ENCODE results near the gene CAPN15. TPM values are rescaled to one million over a fixed set of nuclear protein-coding genes. Genes with fewer than 3 reads are reported as not detected.
"Not testable (repeated sequence)": the region's sequence is repeated elsewhere in the genome, so short reads cannot be mapped to it uniquely, and the experiment has no call there.

Gene CAPN15
- total RNA-seq, 1 donor from 2014 or later, result 38.7 TPM

DNA sequence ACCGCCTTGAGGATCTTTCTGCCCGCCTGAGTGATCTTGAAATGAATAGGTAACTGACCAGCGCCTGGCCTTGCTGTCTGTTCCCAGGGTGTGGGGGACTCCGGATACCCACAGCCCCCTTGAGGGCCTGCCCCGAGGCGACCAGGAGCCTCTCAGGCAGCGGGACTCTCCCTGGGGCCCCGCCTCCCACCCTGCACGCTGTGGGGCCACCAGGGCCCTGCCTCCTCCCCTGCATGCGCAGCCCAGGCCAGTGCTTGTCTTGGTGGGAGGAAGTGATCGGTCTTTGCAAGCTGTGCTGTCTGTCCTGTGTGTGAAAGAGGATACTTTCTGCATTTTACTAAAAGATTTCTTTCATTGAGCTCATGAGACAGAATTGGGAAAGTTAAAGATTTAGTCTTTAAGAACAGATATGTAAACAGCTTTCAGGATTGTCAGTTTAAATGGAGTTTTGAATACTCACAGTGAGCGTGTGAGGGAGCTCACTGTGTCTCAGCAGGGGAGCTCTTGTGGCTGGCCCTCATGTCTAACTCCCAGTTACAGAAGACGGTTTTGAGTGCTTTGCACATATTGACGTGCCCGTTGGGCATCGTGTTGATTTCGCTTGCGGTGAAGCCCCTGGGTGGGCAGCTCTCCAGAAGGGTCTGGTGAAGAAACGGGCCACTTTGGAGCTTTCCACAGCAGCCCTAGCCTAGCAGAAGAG lies 36.1 kb upstream of the CAPN15 start:
- Histone ChIP-seq H3K79me2 (ENCODE audit: insufficient read depth, low read length) (no peaks in the 10 kb centered on the region), H3K9me3 (ENCODE audit: insufficient read depth, low read depth, low read length) (no peaks in the 10 kb centered on the region), H3K4me2 (ENCODE audit: low read length) (no peak overlapping the region), H2AFZ (ENCODE audit: low read depth, low read length) (no peak overlapping the region), H3K9ac (ENCODE audit: low read length) (no peak overlapping the region), H3K27me3 (ENCODE audit: insufficient read depth, low read length) (no peaks in the 10 kb centered on the region), H3K36me3 (ENCODE audit: insufficient read depth, low read length) (peaks cover 5% of the 10 kb centered on the region), H3K27ac (ENCODE audit: low read depth, low read length) (no peak overlapping the region), H4K20me1 (ENCODE audit: insufficient read depth, low read length) (peaks cover 18% of the 10 kb centered on the region), H3K4me3 (ENCODE audit: insufficient read depth, low read depth, low read length) (no peak overlapping the region), H3K4me1 (ENCODE audit: insufficient read depth, low read length) (peaks cover 4% of the 10 kb centered on the region)
- H3K4me3 Mint-ChIP-seq (ENCODE audit: unreplicated experiment), result no peak overlapping the region
- FAIRE-seq, result no peak
- no peak for DNase-seq (ENCODE audit: low read depth)
- no peak overlapping the region for H3K27ac Mint-ChIP-seq (ENCODE audit: unreplicated experiment)
- TF ChIP-seq EZH2 (IDR thresholded peaks at IDR 0.05; ENCODE audit: insufficient read depth, low read length), result no peak
- TF ChIP-seq, protein P1, sequence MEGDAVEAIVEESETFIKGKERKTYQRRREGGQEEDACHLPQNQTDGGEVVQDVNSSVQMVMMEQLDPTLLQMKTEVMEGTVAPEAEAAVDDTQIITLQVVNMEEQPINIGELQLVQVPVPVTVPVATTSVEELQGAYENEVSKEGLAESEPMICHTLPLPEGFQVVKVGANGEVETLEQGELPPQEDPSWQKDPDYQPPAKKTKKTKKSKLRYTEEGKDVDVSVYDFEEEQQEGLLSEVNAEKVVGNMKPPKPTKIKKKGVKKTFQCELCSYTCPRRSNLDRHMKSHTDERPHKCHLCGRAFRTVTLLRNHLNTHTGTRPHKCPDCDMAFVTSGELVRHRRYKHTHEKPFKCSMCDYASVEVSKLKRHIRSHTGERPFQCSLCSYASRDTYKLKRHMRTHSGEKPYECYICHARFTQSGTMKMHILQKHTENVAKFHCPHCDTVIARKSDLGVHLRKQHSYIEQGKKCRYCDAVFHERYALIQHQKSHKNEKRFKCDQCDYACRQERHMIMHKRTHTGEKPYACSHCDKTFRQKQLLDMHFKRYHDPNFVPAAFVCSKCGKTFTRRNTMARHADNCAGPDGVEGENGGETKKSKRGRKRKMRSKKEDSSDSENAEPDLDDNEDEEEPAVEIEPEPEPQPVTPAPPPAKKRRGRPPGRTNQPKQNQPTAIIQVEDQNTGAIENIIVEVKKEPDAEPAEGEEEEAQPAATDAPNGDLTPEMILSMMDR (IDR thresholded peaks at IDR 0.05; ENCODE audit: insufficient read depth, low read depth, low read length), result no peak
- H3K27me3 Mint-ChIP-seq (ENCODE audit: low read depth, unreplicated experiment), result no peaks in the 10 kb centered on the region
- peaks cover 3% of the 10 kb centered on the region for H3K4me1 Mint-ChIP-seq (ENCODE audit: low read depth, unreplicated experiment)
- H3K36me3 Mint-ChIP-seq (ENCODE audit: low read depth, unreplicated experiment), result peaks cover 6% of the 10 kb centered on the region
- no peaks in the 10 kb centered on the region for H3K9me3 Mint-ChIP-seq (ENCODE audit: unreplicated experiment)

DNA sequence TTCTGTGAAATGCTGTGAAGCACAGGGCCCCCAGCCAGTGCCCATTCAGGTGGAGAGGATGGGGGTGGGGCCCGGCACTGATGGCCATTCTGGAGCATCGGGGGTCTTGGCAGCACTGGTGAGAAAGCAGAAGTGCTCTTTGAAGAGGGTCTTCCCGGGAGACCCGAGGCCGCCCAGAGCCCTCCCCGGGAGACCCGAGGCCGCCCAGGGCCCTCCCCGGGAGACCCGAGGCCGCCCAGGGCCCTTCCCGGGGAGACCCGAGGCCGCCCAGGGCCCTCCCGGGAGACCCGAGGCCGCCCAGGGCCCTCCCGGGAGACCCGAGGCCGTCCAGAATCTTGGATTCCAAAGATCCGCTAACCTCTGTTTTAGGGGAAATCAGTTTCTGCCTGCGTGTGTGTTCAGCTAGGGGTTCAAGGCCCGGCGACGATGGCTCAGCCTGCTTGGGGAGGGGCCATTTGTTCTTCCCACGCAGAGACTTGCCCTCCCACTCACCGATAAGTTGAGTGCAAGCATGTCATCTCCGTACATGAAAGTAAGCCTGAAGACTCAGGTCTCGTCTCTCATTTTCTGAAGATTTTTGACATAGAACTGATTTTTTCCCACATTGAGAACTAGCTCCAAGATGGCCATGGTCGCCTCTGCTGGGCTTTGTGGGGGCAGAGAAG lies 35.2 kb upstream of the CAPN15 start:
- H2AFZ ChIP-seq (ENCODE audit: low read depth, low read length), result no peak overlapping the region
- no peak for DNase-seq (ENCODE audit: low read depth)
- peaks cover 5% of the 10 kb centered on the region for H3K36me3 ChIP-seq (ENCODE audit: insufficient read depth, low read length)
- no peak overlapping the region for H3K27ac Mint-ChIP-seq (ENCODE audit: unreplicated experiment)
- peaks cover 4% of the 10 kb centered on the region for H3K4me1 ChIP-seq (ENCODE audit: insufficient read depth, low read length)
- peaks cover 3% of the 10 kb centered on the region for H3K4me1 Mint-ChIP-seq (ENCODE audit: low read depth, unreplicated experiment)
- peaks cover 15% of the 10 kb centered on the region for H4K20me1 ChIP-seq (ENCODE audit: insufficient read depth, low read length)
- H3K36me3 Mint-ChIP-seq (ENCODE audit: low read depth, unreplicated experiment), result peaks cover 7% of the 10 kb centered on the region
- H3K9me3 Mint-ChIP-seq (ENCODE audit: unreplicated experiment), result no peaks in the 10 kb centered on the region
- no peaks in the 10 kb centered on the region for H3K79me2 ChIP-seq (ENCODE audit: insufficient read depth, low read length)
- no peaks in the 10 kb centered on the region for H3K9me3 ChIP-seq (ENCODE audit: insufficient read depth, low read depth, low read length)
- no peak overlapping the region for H3K4me2 ChIP-seq (ENCODE audit: low read length)
- TF ChIP-seq, protein P1 (IDR thresholded peaks at IDR 0.05; ENCODE audit: insufficient read depth, low read depth, low read length), result no peak
- no peak for TF ChIP-seq EZH2 (IDR thresholded peaks at IDR 0.05; ENCODE audit: insufficient read depth, low read length)
- H3K27me3 ChIP-seq (ENCODE audit: insufficient read depth, low read length), result no peaks in the 10 kb centered on the region
- no peak overlapping the region for H3K27ac ChIP-seq (ENCODE audit: low read depth, low read length)
- H3K27me3 Mint-ChIP-seq (ENCODE audit: low read depth, unreplicated experiment), result no peaks in the 10 kb centered on the region
- H3K4me3 Mint-ChIP-seq (ENCODE audit: unreplicated experiment), result no peak overlapping the region
- FAIRE-seq, result no peak
- no peak overlapping the region for H3K9ac ChIP-seq (ENCODE audit: low read length)
- H3K4me3 ChIP-seq (ENCODE audit: insufficient read depth, low read depth, low read length), result no peak overlapping the region

DNA sequence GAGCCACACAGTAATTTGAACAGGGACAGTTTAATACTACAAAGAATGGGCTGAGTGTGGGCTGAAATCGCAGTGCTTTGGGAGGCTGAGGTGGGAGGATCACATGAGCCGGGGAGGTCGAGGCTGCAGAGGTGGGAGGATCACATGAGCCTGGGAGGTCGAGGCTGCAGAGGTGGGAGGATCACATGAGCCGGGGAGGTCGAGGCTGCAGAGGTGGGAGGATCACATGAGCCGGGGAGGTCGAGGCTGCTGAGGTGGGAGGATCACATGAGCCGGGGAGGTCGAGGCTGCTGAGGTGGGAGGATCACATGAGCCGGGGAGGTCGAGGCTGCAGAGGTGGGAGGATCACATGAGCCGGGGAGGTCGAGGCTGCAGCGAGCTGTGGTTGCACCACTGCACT lies 32.8 kb upstream of the CAPN15 start:
- H3K4me2 ChIP-seq (ENCODE audit: low read length); FAIRE-seq; H3K4me3 Mint-ChIP-seq (ENCODE audit: unreplicated experiment); H3K36me3 ChIP-seq (ENCODE audit: insufficient read depth, low read length); H3K27me3 ChIP-seq (ENCODE audit: insufficient read depth, low read length); H3K27ac ChIP-seq (ENCODE audit: low read depth, low read length); DNase-seq (ENCODE audit: low read depth); H2AFZ ChIP-seq (ENCODE audit: low read depth, low read length); H3K4me3 ChIP-seq (ENCODE audit: insufficient read depth, low read depth, low read length); H3K9ac ChIP-seq (ENCODE audit: low read length); H3K9me3 Mint-ChIP-seq (ENCODE audit: unreplicated experiment); H3K27ac Mint-ChIP-seq (ENCODE audit: unreplicated experiment); H3K79me2 ChIP-seq (ENCODE audit: insufficient read depth, low read length); H3K4me1 ChIP-seq (ENCODE audit: insufficient read depth, low read length); H3K27me3 Mint-ChIP-seq (ENCODE audit: low read depth, unreplicated experiment); H3K9me3 ChIP-seq (ENCODE audit: insufficient read depth, low read depth, low read length); H3K36me3 Mint-ChIP-seq (ENCODE audit: low read depth, unreplicated experiment); H3K4me1 Mint-ChIP-seq (ENCODE audit: low read depth, unreplicated experiment): not testable (repeated sequence)
- H4K20me1 ChIP-seq (ENCODE audit: insufficient read depth, low read length), result peaks cover 17% of the 10 kb centered on the region
